UCSD-AML1 (cell line): ENCODE measurements around the gene WARS2.

Source experiments
- DNase-seq: peaks from one replicate; lab custom pipeline; 2025; ENCODE audit not compliant: unreplicated experiment; lab: John Stamatoyannopoulos, UW

The WARS2 gene

GRCh38 chr1:119086830-119087229 lies 53.6 kb downstream of the WARS2 start:
- DNase-seq: no peak

GRCh38 chr1:119084798-119085197 lies 55.7 kb downstream of the WARS2 start:
- DNase-seq: no peak

GRCh38 chr1:119083980-119084379 lies 56.5 kb downstream of the WARS2 start:
- DNase-seq: no peak

GRCh38 chr1:119083479-119083878 lies 57.0 kb downstream of the WARS2 start:
- no peak for DNase-seq

GRCh38 chr1:119081700-119082099 lies 58.8 kb downstream of the WARS2 start:
- DNase-seq: no peak

DNA sequence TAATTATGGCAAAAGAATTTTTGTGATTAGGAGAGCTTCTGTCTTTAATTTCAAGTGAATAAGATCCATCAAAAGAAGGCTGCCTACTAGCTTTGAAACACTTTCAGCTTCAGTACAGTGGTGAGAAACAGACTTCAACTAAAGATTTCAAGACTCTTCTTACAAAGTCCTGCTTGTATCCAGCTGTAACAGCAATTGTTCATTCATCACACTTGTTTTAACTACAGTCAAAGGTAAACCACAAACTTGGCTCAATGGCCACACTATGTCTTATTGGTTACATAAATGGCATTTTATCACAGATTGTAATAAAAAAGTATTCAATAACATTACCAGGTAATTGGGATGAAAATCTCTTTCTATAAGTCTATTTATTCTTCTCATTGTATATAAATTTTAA lies 59.2 kb downstream of the WARS2 start:
- DNase-seq: no peak

- DNase-seq: no peak
Observed at GRCh38 chr1:119080586-119080985, 59.9 kb downstream of the WARS2 start.

DNA sequence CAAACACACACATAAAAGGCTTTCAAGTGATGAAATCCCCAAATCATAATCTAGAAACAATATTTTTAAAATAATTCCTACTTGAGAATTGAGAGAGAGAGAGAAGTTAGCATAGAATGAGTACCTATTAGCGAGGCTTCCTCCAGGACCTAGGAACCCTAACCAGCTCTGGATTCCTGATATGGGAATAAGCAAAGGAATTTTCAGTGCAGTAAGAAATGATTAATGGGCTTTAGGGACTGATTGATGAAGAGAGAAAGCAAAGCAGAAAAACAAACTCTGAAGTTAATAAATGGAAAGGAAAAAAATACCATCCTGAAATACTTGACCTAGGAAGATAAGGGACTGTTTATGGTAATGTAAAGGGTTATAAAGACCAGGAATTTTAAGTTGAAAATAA lies 60.6 kb downstream of the WARS2 start:
- DNase-seq: no peak

- DNase-seq: no peak
Observed at GRCh38 chr1:119075614-119076013, 64.8 kb downstream of the WARS2 start.

DNA sequence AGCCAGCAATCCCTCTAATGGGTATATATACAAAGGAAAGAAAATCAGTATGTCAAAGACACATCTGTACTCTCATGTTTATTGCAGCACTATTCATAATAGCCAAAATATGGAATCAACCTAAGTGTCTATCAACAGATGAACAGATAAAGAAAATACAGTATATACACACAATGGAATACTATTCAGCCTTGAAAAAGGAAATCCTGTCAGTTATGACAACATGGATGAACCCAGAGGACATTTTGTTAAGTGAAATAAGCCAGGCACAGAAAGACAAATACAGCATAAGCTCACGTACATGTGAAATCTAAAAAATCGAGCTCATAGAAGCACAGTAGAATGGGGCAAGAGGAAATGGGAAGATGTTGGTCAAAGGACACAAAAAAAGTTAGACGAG lies 69.1 kb downstream of the WARS2 start:
- no peak for DNase-seq

DNA sequence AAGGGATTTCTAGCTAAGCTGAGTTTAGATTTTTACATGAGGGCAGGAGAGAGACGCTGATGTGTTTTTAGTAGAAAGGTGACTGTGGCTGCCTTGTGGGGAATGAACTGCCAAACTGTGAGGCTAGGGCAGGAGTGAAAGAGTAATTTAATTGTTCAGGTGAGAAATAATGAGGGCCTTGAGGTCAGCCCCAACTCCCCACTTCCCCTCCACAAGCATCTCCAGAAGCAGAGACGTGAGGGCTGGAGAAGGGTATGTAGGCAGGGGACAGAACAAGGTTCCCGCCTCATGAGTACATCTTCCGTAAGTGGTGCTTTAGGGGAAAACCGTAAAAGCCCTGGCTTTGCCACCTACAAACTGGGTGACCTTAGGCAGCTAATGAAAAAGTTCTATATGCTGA lies 70.8 kb downstream of the WARS2 start:
- no peak for DNase-seq

DNA sequence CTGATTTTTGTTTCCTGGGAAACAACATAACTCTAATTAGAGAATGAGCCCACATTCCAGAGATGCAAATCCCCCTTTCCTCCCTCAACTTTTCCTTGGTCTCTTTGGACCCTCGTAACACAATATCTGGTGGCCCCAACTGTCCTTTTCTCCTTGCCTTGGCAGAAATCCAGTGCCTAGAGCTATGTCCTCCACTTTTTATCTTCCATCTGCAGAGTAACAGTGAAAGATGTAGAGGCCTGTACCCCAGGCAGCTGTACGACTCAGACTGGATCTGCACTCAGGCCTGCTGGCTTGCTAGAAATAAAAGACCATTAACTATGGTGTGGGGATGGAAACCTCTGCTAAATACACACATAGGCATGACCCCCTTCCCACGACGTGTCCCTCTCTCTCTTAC lies 72.0 kb downstream of the WARS2 start:
- no peak for DNase-seq

DNA sequence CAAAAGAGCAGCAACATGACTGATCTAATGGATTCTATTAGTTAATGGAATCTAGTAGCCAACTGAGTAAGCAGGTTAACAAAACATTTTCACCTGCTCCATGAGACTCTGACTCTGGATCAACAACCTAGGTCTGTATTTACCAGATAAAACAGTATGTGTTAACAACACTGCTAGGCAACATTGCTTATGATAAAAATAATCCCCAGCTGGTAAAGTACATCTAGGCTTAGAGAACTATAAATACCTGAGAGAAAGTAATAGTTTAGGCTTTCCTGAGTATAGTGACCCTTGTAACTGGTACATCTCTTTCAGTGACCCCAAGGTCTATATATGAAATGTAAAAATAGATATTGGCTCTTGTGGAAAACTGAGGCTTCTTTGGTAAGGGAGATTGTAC lies 78.8 kb downstream of the WARS2 start:
- DNase-seq: no peak

DNA sequence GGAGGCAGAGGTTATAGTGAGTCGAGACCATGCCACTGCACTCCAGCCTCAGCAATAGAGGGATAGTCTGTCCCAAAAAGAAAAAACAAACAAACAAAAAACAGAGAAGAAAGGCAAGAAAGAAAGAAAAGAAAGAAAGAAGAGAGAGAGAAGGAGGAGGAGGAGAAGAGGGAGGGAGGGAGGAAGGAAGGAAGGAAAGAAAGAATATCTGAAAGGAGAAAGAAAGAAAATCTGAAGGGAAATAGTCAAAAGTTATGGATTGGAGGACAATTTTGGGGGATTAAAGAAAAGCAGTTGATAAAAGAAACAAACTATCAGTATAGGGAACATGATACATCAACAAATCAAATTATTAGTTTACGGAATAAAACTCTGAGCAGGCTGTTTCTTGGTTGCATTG lies 84.9 kb downstream of the WARS2 start:
- no peak for DNase-seq

- DNase-seq: no peak
Observed at GRCh38 chr1:119053917-119054316, 86.5 kb downstream of the WARS2 start.

GRCh38 chr1:119052267-119052666 lies 88.2 kb downstream of the WARS2 start:
- DNase-seq: no peak

DNA sequence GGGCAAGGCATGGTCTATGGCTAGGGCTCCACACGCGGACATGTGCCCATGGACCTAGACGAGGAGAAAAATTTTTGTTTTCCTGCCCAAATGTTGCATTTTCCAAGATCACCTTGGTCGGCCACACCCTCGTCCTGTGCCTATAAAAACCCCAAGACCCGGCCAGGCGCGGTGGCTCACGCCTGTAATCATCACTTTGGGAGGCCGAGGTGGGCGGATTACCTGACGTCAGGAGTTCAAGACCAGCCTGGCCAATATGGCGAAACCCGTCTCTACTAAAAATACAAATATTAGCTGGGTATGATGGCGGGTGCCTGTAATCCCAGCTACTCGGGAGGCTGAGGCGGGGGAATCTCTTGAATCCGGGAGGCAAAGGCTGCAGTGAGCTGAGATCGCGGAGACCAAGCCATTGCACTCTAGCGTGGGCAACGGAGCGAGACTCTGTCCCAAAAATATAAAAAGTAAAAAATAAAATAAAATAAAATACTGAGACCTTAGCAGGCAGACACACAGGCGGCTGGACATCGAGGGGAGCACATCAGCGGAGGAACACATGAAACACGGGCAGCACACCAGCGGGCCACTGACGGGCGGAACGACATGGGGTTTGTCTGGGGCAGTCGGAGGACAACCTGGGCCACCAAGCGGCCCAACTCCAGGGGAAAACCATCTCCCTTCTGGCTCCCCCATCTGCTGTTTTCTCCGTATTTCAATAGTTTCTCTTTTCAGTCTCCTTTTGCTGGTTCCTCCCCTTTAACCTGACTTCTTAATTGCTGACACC lies 91.6 kb downstream of the WARS2 start:
- no peak for DNase-seq

DNA sequence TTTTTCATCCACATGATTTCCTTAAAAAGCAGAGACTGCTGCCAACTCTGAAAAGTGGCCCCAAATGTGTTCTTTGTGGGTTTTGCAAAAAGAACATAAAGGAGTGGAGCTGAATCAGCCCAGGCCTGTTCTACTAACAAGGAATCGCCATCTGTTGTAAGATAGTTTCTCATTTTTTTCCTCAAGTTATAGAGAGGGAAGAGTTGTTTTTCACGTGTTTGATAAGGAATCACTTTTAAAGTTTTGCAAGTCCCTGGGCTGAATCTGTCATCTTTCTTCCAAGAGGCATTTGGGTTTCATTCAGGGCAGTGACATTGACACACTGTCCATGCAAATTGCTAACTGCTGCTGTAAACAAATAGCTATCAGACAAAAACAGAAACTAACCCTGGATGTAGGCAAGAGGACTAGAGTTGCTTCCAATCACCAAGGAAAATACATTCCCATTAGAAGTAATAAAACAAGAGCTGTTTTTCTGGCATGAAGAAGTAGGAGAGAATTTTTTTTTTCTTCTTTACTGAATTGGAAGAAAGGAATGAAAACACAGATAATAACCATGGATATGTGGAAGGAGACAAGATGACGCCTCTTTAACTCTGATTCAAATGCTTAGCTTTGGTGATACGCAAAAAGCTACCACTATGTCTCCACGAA lies 93.5 kb downstream of the WARS2 start:
- no peak for DNase-seq

GRCh38 chr1:119046429-119046784 lies 94.0 kb downstream of the WARS2 start:
- DNase-seq: no peak

- DNase-seq: no peak
Observed at GRCh38 chr1:119045096-119045746, 95.2 kb downstream of the WARS2 start.

GRCh38 chr1:119040906-119041305 lies 99.5 kb downstream of the WARS2 start:
- no peak for DNase-seq

DNA sequence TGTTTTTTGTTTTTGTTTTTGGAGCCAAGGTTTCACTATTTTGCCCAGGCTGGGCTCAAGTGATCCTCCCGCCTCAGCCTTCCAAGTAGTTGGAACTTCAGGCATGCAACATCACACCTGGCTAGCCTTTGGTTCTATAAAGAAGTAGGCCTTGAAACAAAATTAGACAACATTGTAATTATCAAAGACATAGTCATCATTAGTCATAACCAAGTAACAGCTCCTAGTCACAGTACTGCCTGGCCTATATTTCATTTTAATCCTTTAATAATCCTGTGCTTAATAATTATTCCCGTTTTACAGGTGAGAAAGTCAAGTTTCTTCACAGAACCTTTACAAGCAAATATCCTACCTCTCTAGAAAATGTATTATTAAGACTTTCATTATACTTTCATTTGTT lies 100.0 kb downstream of the WARS2 start:
- DNase-seq: no peak
